ENCODE measurements around the gene ARHGEF19. TPM values are rescaled to one million over a fixed set of nuclear protein-coding genes. Genes with fewer than 3 reads are reported as not detected.
A peak's percentile ranks its signal among the peaks of the same experiment; 100 is the strongest.
"Not testable (repeated sequence)": the region's sequence is repeated elsewhere in the genome, so short reads cannot be mapped to it uniquely, and the experiment has no call there.

ARHGEF19 gene
- polyA plus RNA-seq, 1 donor = 4.3 TPM

DNA sequence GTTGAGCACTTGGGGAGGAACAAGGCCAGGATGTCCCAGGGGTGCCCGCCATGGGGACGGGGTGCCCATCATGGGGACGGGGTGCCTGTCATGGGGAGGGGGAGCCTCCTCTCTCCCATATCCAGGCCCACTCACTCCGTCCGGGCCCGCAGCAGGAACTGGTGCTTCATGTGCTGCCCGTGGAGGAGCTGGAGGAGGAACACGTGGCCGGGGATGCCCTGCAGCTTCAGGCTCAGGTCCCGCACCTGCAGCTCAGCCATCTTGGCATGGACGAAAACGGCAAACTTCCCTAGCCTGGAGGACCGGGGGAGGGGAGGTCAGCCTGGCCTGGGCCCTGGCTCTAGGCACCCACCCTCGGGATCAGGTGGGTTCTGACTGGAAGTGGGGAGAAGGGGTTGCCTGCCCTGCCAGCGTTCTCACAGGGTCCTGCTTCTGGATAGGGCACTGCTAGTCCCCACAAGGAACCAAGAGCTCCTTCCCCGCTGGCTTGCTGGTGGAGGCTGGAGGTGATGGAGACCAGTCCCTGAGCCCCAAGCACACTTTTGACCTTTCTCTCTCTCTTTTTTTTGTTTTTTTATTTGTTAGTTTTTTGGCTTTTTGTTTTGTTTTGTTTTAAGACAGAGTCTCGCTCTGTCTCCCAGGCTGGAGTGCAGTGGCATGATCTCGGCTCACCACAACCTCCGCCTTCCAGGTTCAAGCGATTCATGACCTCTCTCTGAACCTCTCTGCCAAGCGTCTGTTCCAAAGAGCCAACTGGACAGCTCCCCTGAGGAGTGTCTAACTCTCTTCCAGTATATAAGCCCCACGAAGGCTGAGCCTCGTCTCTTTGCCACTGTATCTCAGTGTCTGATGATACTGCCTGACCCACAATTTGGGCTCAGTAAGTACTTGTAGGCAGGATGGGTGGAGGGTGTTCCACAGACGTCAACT lies 9.9 kb downstream of the ARHGEF19 start:
- no peak for DNase-seq

DNA sequence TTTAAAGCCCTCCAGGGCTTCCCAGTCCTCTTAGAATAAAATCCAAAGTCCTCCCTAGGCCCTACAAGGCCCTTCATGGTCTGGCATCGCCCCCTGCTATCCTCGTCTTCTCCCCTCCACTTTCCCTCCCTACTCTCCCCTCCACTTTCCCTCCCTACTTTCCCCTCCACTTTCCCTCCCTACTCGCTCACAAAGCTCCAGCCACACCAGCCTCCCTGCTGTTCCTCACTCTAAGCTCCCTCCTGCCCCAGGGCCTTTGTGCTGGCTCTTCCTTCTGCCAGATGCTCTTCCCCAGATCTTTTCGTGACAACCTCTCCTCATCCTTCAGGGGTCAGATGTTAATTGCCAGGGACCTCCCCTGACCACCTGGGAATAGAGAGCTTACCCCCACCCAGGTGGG lies 12.8 kb downstream of the ARHGEF19 start:
- DNase-seq = no peak

DNA sequence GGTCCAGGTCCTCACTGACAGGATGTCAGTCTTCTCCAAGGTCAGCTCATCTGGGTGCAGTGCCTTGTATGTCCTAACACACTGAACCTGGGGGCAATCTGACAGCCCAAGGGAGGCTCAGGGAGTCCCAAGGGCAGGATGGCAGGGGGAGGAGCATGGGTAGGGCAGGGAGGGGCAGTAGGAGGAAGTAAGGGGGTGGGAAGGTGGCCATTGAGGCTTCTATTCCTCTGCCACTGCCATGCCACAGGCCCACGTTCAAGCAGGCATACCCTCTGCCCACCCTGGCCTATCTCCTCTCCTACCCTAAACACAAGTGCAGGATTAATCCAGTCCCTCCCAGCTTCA lies 13.3 kb downstream of the ARHGEF19 start:
- no peak for DNase-seq

DNA sequence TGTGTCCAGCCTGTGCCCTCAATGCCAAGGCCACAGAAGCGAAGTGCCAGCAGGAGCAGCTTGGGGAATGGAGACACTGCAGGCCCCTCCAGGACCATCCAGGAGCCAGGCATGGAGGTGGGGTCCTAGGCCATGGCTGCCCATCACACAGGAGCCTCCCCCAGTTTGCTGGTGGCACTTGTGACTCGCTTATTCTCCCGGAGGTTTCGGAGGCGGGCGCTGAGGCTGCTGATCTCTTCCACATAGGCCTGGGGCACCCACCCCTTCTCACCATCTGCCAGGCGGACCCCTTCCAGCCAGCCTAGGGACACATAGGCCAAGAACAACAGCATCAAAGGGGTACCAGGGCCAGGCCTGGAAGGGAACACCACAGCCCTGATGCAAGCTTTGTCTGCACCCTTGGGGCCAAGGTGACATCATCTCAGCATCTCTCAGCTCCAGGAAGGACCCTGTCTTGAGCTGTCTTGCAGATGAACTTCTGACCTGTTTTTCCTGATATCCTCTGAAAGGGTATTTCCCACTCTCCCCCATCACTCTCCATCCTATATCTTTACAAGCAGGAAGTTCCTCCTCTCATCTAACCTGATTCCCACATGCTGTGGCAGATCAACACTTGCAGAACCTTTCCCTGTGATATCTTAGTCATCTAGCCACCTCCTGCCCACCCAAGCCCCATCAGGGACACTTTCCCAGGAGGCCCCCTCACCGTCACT lies 13.9 kb downstream of the ARHGEF19 start:
- DNase-seq = no peak

GRCh38 chr1:16196874-16197273 lies 15.6 kb downstream of the ARHGEF19 start:
- no peak for DNase-seq

DNA sequence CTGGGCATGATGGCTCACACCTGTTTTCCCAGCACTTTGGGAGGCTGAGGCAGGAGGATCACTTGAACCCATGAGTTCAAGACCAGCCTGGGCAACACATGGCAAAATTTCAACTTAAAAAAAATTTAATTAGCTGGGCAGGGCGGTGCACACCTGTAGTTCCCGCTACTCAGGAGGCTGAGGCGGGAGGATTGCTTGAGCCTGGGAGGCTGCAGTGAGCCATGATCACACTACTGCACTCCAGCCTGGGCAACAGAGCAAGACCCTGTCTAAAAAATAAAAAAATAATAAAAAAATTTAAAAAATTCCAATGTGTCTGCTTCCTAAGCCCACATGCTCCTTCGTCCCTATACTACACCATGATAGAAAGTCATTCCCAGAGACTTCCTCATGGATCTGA lies 16.3 kb downstream of the ARHGEF19 start:
- DNase-seq = not testable (repeated sequence)

DNA sequence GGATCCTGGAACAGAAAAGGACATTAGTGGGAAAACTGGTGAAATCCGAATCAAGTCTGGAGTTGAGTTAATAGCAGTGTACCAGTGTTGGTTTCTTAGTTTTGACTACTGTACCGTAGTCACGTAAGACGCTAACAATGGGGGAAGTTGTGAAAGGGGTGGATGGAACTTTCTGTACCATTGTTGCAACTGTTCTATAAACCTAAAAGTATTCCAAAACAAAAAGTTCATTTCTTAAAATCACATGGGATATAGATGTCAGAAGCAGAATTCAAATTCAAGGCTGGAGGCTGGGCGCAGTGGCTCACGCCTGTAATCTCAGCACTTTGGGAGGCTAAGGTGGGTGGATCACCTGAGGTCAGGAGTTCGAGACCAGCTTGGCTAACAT lies 16.9 kb downstream of the ARHGEF19 start:
- no peak for DNase-seq

GRCh38 chr1:16191916-16192546 lies 20.4 kb downstream of the ARHGEF19 start:
- no peak for DNase-seq

DNA sequence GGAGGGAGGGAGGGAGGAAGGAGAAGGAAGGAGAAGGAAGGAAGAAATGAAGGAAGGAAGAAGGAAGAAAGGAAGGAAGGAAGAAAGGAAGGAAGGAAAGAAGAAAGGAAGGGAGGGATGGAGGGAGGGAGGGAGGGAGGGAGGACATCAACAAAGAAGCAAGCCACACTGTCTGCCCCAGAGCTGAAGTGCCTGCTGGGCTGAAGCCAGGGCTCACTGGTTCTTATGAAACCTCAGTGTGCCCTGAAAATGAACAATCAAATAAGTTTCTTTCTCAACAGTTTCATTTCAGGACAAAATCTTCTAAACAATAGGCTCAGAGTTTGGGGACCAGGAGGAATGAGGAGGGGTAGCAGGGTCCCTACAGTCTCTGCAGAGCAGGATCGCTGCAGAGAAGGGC lies 21.1 kb downstream of the ARHGEF19 start:
- no peak for DNase-seq

- no peak for DNase-seq
These were observed 22.4 kb downstream of the ARHGEF19 start for GRCh38 chr1:16189921-16190621.

DNA sequence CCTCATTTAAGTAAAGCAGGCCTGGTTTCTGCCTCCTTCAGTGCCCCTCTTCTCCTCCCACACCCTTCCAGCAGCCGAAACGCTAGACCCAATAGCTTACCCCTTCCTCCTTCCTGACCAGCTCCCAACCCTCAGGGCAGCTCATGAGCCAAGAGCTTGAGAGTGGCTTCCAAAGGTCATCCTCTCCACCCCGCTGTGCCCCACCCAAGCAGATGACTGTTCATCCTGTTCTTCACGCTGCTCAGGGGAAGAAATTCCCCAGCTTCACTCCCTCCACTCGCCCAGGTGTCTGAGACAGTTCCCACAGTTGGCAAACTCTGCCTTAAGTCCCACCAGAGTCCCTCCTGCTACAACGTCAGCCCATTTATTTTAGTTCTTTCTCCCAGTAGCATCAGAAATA lies 23.4 kb downstream of the ARHGEF19 start:
- no peak for DNase-seq

- DNase-seq = peak; percentile 76
These were observed 24.6 kb downstream of the ARHGEF19 start for GRCh38 chr1:16187748-16188401.

- DNase-seq = no peak
These were observed 25.7 kb downstream of the ARHGEF19 start for GRCh38 chr1:16186655-16187235.

DNA sequence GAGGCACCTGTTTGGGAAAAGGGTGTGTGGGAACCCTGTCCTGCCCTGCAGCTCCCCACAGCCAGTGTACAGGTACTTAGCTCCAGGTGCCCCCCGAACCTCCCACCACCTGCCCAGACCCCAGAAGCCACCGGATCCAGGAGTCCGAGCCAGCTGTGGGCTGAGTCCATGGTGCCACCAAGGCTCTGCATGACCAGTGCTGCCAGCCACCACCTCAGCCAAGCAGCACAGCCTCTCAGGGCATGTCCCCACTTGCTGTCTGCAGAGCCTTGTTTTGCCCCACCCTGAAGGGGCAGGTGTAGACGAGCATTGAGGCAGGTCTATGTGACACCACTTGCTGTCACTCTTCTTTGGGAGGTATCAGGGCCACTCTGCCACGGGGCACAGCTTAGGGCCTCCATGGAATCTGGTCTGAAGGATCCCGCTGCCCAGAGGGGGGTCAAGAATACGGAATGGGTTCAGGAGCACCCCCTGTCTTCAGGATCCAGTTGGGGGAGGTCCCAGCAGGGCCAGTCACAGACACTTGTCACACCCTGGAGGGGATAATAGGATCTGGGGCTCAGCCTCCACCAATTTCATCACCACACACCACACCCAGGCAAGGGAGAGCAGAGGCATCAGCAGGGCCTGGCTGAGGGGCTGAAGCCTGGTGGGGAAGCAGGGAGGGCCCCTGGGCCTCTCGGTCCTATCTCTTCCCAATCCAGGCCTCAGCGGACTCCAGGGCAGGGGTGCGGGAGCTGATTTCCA lies 27.7 kb downstream of the ARHGEF19 start:
- DNase-seq = no peak

DNA sequence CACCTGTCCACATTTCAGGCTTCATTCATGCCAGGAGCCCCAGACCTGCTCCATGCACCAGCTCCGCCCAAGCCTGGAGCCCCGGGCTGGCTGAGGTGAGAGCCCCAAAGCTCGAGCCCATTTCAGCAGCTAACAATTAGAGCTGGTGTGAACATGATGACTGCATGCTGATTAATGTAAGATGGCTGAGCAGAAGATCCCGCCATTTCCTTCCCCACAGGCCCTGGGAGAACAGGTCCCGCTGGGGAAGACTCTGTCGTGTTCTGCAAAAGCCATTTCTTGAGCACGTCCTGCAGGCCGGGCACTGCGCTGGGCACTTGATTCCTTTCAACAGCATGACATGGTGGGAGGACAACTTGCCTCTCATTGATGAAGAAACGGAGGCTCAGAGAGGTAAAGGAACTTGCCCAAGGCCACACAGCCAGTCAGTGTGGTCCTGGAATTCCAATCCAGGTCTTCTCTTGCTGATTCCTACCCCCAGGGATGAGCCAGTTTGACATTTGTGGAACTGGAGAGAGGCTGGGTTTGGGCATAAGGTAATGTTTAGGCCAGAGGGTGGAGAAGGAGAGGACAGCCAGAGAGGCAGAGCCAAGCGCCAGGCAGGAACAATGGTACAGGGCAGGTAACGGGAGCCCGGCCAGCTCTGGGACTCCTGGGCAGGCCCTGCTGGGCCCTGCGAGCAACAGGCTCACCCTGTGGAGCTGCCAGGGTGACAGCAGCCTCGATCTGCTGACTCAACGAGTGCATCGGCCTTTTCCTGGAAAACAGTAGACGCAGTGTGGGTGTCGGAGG lies 28.5 kb downstream of the ARHGEF19 start:
- no peak for DNase-seq

DNA sequence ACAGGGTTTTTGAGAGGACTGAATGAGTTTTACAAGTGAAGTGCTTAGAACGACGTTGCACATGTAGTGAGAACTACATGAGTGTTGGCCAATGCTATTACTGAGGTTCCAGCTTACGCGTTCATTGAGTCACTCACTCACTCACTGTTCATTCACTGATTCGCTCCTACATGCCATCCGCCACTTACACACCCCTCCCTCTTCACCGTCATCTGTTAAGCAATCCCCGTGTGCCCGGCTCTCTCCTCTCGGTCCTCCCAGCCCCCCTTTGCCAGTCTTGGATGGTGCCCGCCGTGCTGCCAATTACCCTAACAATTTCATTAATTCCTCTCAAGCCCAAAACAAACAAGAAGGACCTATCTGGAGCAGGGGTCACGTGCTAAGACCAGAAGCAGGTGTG lies 29.3 kb downstream of the ARHGEF19 start:
- no peak for DNase-seq

DNA sequence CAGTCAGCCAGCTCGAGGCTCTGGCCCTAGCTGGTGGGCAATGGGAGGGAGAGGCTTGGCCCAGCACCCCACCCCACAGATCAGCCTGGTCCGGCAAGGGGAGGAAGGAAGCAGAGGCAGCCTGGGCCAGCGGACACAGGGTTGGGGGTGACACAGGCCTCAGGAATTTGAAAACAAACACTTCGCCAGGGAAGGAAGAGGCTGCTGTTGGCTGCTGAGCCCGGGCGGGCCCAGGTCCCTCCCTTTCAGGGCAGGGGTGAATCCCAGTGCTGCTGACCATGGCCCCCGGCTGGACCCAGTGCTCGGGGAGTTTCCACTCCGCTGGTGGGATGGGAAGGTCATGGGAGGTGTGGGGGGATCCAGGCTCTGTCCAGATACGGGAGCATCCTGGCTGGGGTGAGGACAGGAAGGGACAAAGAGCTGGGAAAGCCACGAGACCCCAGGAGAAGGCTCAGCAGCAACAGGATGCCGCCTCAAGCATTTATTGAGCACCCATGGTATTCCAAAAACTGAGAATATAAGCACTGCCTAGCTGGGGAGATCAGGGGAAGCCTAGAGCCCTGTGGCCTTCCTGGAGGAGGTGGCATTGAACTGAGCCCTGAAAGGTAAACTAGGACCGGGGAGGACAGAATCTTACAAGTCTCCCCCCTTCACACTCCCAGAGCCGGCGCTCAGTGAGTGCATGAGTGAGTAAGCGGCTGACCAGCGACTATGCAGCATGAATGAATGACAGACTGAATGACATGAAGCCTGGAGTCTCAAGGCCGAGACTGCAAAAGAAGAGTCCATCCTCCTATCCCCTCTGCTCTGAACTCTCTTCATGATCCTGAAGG lies 30.3 kb downstream of the ARHGEF19 start:
- DNase-seq = peak; percentile 86

GRCh38 chr1:16180291-16180824 lies 32.1 kb downstream of the ARHGEF19 start:
- no peak for DNase-seq
